PC-3 (cell line): ENCODE results near the gene ACBD5. TPM values are rescaled to one million over a fixed set of nuclear protein-coding genes. Genes with fewer than 3 reads are reported as not detected.

Experiments used
- ATAC-seq: fragments of 200-7000 bp; cut with Tn5 transposase; 2 replicates; pipeline ENCODE4 v1.9.1; 2020; ENCODE audit warnings: mild to moderate bottlenecking, moderate library complexity
- BruUV-seq: library from RNA; stranded (reverse); fragments of 400-500 nt; replicated peaks from 2 replicates; lab custom pipeline; 2021; lab: Mats Ljungman, UMichigan
- CTCF ChIA-PET: fragments of 300-600 bp; sonication (Branson Sonifier 250); formaldehyde crosslinking; loops from one replicate; lab custom pipeline; 2022; ENCODE audit warnings: antibody characterized with exemption; lab: Charles Lee
- POLR2A ChIA-PET: fragments of 300-600 bp; sonication (Branson Sonifier 250); formaldehyde crosslinking; loops from one replicate; lab custom pipeline; 2022; ENCODE audit warnings: antibody characterized with exemption; ENCODE audit not compliant: unreplicated experiment; lab: Charles Lee
- DNase-seq: peaks from one replicate; pipeline ENCODE4 v3.0.0-alpha.2; 2015
- H2AFZ ChIP-seq: fragments of 300-600 bp; sonication (generic); 2 replicates; pipeline ENCODE4 v1.6.0; 2016; ENCODE audit warnings: antibody characterized with exemption, low read length
- H3F3A ChIP-seq: fragments of 300-600 bp; sonication (generic); one replicate; pipeline ENCODE4 v1.6.0; 2017; ENCODE audit warnings: antibody characterized with exemption, low read length, control low read depth, mild to moderate bottlenecking; ENCODE audit not compliant: unreplicated experiment
- H3K27ac ChIP-seq: fragments of 300-600 bp; sonication (generic); 2 replicates; pipeline ENCODE4 v1.5.1; 2016; ENCODE audit warnings: mild to moderate bottlenecking, low read length
- H3K27me3 ChIP-seq: fragments of 300-600 bp; sonication (generic); 2 replicates; pipeline ENCODE4 v1.6.1; 2016; ENCODE audit warnings: low read length, mixed read lengths
- H3K36me3 ChIP-seq: fragments of 300-600 bp; sonication (generic); 2 replicates; pipeline ENCODE4 v1.6.1; 2016; ENCODE audit warnings: low read depth, mixed run types, low read length, mixed read lengths
- H3K4me1 ChIP-seq: fragments of 300-600 bp; sonication (generic); 2 replicates; pipeline ENCODE4 v1.5.1; 2016; ENCODE audit warnings: low read length; ENCODE audit not compliant: insufficient read depth
- H3K4me2 ChIP-seq: fragments of 300-600 bp; sonication (generic); 2 replicates; pipeline ENCODE4 v1.6.0; 2016; ENCODE audit warnings: low read length
- H3K4me3 ChIP-seq: fragments of 300-600 bp; sonication (generic); 2 replicates; pipeline ENCODE4 v1.5.1; 2016; ENCODE audit warnings: mild to moderate bottlenecking, low read length, mixed read lengths
- H3K79me2 ChIP-seq: fragments of 300-600 bp; sonication (generic); 2 replicates; pipeline ENCODE4 v1.6.1; 2017; ENCODE audit warnings: low read length, mixed read lengths
- H3K9ac ChIP-seq: fragments of 300-600 bp; sonication (generic); 2 replicates; pipeline ENCODE4 v1.6.0; 2016; ENCODE audit warnings: mild to moderate bottlenecking, low read length
- H3K9me2 ChIP-seq: fragments of 300-600 bp; sonication (generic); replicated peaks from 2 replicates; pipeline ENCODE4 v1.6.1; 2016; ENCODE audit warnings: mixed run types, low read length, mixed read lengths
- H3K9me3 ChIP-seq: fragments of 300-600 bp; sonication (generic); 2 replicates; pipeline ENCODE4 v1.6.1; 2016; ENCODE audit warnings: low read length, mixed read lengths
- H4K20me1 ChIP-seq: fragments of 300-600 bp; sonication (generic); 2 replicates; pipeline ENCODE4 v1.6.1; 2016; ENCODE audit warnings: low read length, mixed read lengths
- EZH2 ChIP-seq: fragments of 300-600 bp; sonication (generic); IDR thresholded peaks from one replicate; pipeline ENCODE4 v1.6.1; 2017; ENCODE audit warnings: antibody characterized with exemption, mild to moderate bottlenecking, low read length; ENCODE audit not compliant: unreplicated experiment
- EZH2phosphoT487 ChIP-seq: fragments of 300-600 bp; sonication (generic); IDR thresholded peaks from 2 replicates; pipeline ENCODE4 v1.6.1; 2018; ENCODE audit warnings: mild to moderate bottlenecking, antibody characterized with exemption, low read length, borderline replicate concordance
- intact Hi-C: fragments of 100-400 bp; cut with micrococcal nuclease; formaldehyde crosslinking; loops from 2 replicates; pipeline ENCODE4 v1.9.0; 2023
- total RNA-seq: library from RNA; depleted of rRNA; stranded (reverse); fragments of >200 nt; gene quantifications from 2 replicates; pipeline ENCODE4 v1.2.3, GENCODE V29; 2014
- TF ChIP-seq, protein P1 (sequence below): fragments of 300-600 bp; sonication (generic); conservative IDR thresholded peaks from 2 replicates; pipeline ENCODE4 v1.5.1; 2017; ENCODE audit warnings: antibody characterized with exemption, low read depth, mild to moderate bottlenecking, low read length

The ACBD5 gene
- total RNA-seq, 1 experiment from 2014 or later: 10.7 TPM

DNA sequence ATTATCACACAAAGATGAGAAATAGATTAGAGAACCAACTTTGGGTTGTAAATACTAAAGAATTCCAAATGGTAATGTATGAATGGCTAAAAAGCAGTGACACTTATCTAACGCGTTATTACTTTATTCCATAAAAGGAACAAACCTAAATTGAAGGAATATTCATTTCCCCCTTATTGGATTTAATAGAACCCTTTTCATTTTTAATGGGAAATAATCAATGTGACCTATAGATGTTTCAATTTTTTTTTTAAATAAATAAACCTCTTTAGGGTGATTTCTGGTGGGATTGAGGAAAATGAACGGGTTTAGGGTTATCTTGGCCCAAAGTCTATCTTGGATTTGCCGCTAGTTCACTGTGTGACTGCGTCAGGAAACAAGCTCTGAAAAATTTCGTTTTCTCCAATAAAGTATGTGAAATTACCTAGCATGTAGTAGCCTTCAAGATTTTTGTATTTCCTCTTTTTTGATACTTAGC is 1.9 kb upstream of the ACBD5 start:
- no peaks in the 10 kb centered on the region for H3K9me3 ChIP-seq
- H3K9me2 ChIP-seq: no peaks in the 10 kb centered on the region
- peak overlapping the region; percentile 96 for H2AFZ ChIP-seq
- H3K36me3 ChIP-seq: no peaks in the 10 kb centered on the region
- peaks cover 38% of the 10 kb centered on the region for H3K79me2 ChIP-seq
- POLR2A ChIA-PET: interaction anchor here (0.7 kb wide), 1 partner anchor 1198 kb away, joined by 4 read pairs; no protein-coding TSS in a partner anchor
- no peaks in the 10 kb centered on the region for H3F3A ChIP-seq
- peaks cover 30% of the 10 kb centered on the region for H3K4me1 ChIP-seq
- CTCF ChIA-PET: interaction anchor here (1.2 kb wide), 1 partner anchor 19 kb away, joined by 3 read pairs; no protein-coding TSS in a partner anchor
- intact Hi-C loops: no loop called here
- peak overlapping the region; percentile 70 for H3K4me3 ChIP-seq
- peak overlapping the region; percentile 84 for H3K9ac ChIP-seq
- no peaks in the 10 kb centered on the region for H4K20me1 ChIP-seq
- DNase-seq: no peak
- TSS peak; percentile 90 for BruUV-seq
- ATAC-seq: no peak
- TF ChIP-seq, protein P1, sequence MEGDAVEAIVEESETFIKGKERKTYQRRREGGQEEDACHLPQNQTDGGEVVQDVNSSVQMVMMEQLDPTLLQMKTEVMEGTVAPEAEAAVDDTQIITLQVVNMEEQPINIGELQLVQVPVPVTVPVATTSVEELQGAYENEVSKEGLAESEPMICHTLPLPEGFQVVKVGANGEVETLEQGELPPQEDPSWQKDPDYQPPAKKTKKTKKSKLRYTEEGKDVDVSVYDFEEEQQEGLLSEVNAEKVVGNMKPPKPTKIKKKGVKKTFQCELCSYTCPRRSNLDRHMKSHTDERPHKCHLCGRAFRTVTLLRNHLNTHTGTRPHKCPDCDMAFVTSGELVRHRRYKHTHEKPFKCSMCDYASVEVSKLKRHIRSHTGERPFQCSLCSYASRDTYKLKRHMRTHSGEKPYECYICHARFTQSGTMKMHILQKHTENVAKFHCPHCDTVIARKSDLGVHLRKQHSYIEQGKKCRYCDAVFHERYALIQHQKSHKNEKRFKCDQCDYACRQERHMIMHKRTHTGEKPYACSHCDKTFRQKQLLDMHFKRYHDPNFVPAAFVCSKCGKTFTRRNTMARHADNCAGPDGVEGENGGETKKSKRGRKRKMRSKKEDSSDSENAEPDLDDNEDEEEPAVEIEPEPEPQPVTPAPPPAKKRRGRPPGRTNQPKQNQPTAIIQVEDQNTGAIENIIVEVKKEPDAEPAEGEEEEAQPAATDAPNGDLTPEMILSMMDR: no peak
- no peak for TF ChIP-seq EZH2
- no peak for TF ChIP-seq EZH2phosphoT487
- H3K27me3 ChIP-seq: no peaks in the 10 kb centered on the region
- H3K4me2 ChIP-seq: peak overlapping the region; percentile 89
- peak overlapping the region; percentile 80 for H3K27ac ChIP-seq

DNA sequence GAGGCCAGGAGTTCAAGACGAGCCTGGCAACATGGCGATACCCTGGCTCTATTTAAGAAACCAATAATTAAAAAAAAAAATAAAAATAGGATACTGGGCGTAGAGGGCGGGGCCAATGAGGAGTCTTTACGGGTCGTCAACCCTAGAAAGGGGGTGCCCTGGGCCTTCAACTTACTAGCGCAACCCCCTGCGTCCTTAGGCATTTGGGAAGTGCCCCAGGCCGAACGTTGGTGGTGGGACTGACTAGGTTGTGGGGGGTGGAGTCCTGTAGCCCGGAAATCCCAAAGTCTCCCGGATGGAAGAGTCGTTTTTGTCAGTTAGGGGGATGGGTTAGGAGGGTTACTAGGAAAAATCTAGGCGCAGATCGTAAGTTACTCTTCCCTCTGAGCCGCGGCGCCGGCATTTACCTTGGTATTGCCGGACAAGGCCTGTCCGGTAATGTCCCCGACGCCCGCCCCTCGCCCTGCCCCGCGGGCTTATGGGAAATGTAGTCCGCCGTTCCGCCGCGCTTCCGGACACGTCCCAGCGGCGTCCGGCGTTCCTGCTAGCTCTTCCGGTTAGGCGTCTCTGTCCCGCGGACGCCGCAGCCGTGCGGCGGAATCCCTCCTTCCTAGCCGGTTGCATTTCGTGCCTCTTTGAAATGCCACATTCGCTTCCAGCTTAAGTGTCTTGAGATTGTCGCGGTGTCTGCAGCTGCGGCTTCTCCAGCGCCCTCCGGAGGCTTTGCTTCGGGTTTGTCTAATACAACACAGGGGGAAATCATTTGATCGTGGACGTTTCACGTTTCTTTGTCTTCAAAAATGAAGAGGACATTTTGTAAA is 1.3 kb upstream of the ACBD5 start:
- Histone ChIP-seq H3K36me3 (no peaks in the 10 kb centered on the region), H3K27me3 (no peaks in the 10 kb centered on the region), H3K9me2 (no peaks in the 10 kb centered on the region), H3F3A (no peaks in the 10 kb centered on the region), H3K9me3 (no peaks in the 10 kb centered on the region), H3K4me3 (peak overlapping the region; percentile 70), H3K79me2 (peaks cover 43% of the 10 kb centered on the region), H3K9ac (peak overlapping the region; percentile 84), H3K27ac (peak overlapping the region; percentile 80), H3K4me2 (peak overlapping the region; percentile 89), H3K4me1 (peaks cover 30% of the 10 kb centered on the region), H2AFZ (peak overlapping the region; percentile 96), H4K20me1 (no peaks in the 10 kb centered on the region)
- intact Hi-C loops: loop anchor here (2.0 kb wide), 1 partner anchor 87 kb away; the partner anchor contains the start of genes MASTL and YME1L1
- no peak for TF ChIP-seq EZH2phosphoT487
- no peak for TF ChIP-seq EZH2
- TF ChIP-seq, protein P1: peak; percentile 33; the same call in 1 of the 2 replicates
- ATAC-seq (peak; percentile 64), DNase-seq (peak; percentile 91)
- CTCF ChIA-PET: interaction anchor here (0.6 to 1.2 kb wide), 2 partner anchors 18 to 128 kb away, joined by 3 read pairs; no protein-coding TSS in a partner anchor
- BruUV-seq: no TSS peak
- POLR2A ChIA-PET: interaction anchor here (0.5 to 0.7 kb wide), 2 partner anchors 1060 to 1199 kb away, joined by 4 read pairs; no protein-coding TSS in a partner anchor
